Psoas muscle (tissue), 8 donors: ENCODE results near the gene PTPDC1. TPM values are rescaled to one million over a fixed set of nuclear protein-coding genes. Genes with fewer than 3 reads are reported as not detected.

Source experiments
- ATAC-seq, 4 donors: fragments of 200-7000 bp; cut with Tn5 transposase; one replicate each; pipeline ENCODE4 v1.9.1; 2020; ENCODE audit warnings: moderate library complexity in 3 of 4, mild to moderate bottlenecking in 2 of 4
- DNase-seq, 2 donors: peaks; one replicate each; pipeline ENCODE4 v3.0.0-alpha.2; 2020
- H3K27ac ChIP-seq: fragments of 200-600 bp; one replicate; pipeline ENCODE4 v1.8.0; 2022
- H3K27me3 ChIP-seq, 3 donors: fragments of 200-600 bp in 1 of 3; one replicate each; pipeline versions ENCODE4 v1.6.1 to v1.8.0; 2013 to 2022; ENCODE audit warnings: low read length in 2 of 3, mild to moderate bottlenecking in 2 of 3, moderate library complexity in 1 of 3; ENCODE audit not compliant: insufficient read depth in 3 of 3
- H3K36me3 ChIP-seq, 2 donors: fragments of 200-600 bp in 1 of 2; one replicate each; pipeline versions ENCODE4 v1.6.1 to v1.8.0; 2013 to 2022; ENCODE audit warnings: low read depth in 1 of 2, mild to moderate bottlenecking in 1 of 2, moderate library complexity in 1 of 2; ENCODE audit not compliant: insufficient read depth in 1 of 2
- H3K4me1 ChIP-seq: fragments of 200-600 bp; one replicate; pipeline ENCODE4 v1.8.0; 2022
- H3K4me3 ChIP-seq: fragments of 200-600 bp; one replicate; pipeline ENCODE4 v1.8.0; 2022; ENCODE audit warnings: mild to moderate bottlenecking
- H3K9me3 ChIP-seq: fragments of 200-600 bp; one replicate; pipeline ENCODE4 v1.8.0; 2022
- CTCF ChIP-seq: fragments of 200-600 bp; IDR thresholded peaks from one replicate; pipeline ENCODE4 v1.8.0; 2022; ENCODE audit warnings: antibody characterized with exemption
- WGBS, 3 donors: extraction: QIAGEN DNeasy Blood & Tissue Kit; methylation state at CpG; one replicate each; pipeline versions ENCODE4 v1.1.6 to v1.1.7; 2013; 5-methylcytosine and 5-hydroxymethylcytosine counted together
- intact Hi-C, 2 donors: fragments of 100-400 bp; cut with DNase I; formaldehyde crosslinking; loops; one replicate each; pipeline versions ENCODE4 v1.11.0 to v1.14.2; 2022
- polyA plus RNA-seq, 3 donors: library from polyadenylated mRNA; stranded (reverse); fragments of 200-250 nt; gene quantifications; one replicate each; pipeline ENCODE4 v1.2.3, GENCODE V29; 2013
- total RNA-seq, 4 donors: library from RNA; stranded (reverse); fragmentation: NEBNext Ultra II Directional in 2 of 4; extraction: Animal tissue kit (Norgen Biotek cat#: 25700) in 2 of 4; gene quantifications; one replicate each; pipeline versions ENCODE4 v1.2.1 to v1.2.4, GENCODE V29; 2021 to 2023
- donor health status: healthy with polysubstance abuse.
- donor health status: DM: no; HTN: no; CAD: no; lungs with moderate emphysema.
- donor health status: Bipolar disorder and iron deficiency.
- donor health status: healthy.
- donor health status: DM: yes; HTN: yes; CAD: no.
- donor health status: DM: no; HTN: no; CAD: no.
- donor health status: DM: no; HTN: no; CAD: no.
- donor health status: DM: yes; HTN: yes; CAD: no.

Gene PTPDC1
- total and polyA plus RNA-seq, 7 donors = 3.6 to 9.9 (median 7.0) TPM

GRCh38 chr9:94144394-94144793, 60.1 kb downstream of the PTPDC1 start:
- no peaks in the 10 kb centered on the region for H3K36me3 ChIP-seq
- DNase-seq = no peak
- TF ChIP-seq CTCF = no peak
- no peak overlapping the region for H3K27ac ChIP-seq
- no peaks in the 10 kb centered on the region for H3K9me3 ChIP-seq
- peaks cover 17% of the 10 kb centered on the region for H3K4me1 ChIP-seq
- no peak for ATAC-seq
- H3K27me3 ChIP-seq = no peaks in the 10 kb centered on the region
- H3K4me3 ChIP-seq = no peak overlapping the region
- intact Hi-C loops = no loop called here
- WGBS, 3 donors = 45 to 50% (median 48%) methylated on average over 2 of the region's 2 CpGs

- Histone ChIP-seq H3K4me1 (peaks cover 9% of the 10 kb centered on the region), H3K27me3 (no peaks in the 10 kb centered on the region), H3K4me3 (no peak overlapping the region), H3K27ac (no peak overlapping the region), H3K36me3 (no peaks in the 10 kb centered on the region), H3K9me3 (no peaks in the 10 kb centered on the region)
- intact Hi-C loops = no loop called here
- ATAC-seq (no peak), DNase-seq (no peak)
- no peak for TF ChIP-seq CTCF
- 71 to 82% (median 76%) methylated on average over 5 of the region's 5 CpGs for WGBS, 3 donors
Measured at GRCh38 chr9:94145640-94146039, 61.4 kb downstream of the PTPDC1 start.

GRCh38 chr9:94147776-94148175, 63.5 kb downstream of the PTPDC1 start:
- Histone ChIP-seq H3K27ac (no peak overlapping the region), H3K36me3 (no peaks in the 10 kb centered on the region), H3K4me1 (no peaks in the 10 kb centered on the region), H3K27me3 (no peaks in the 10 kb centered on the region), H3K9me3 (no peaks in the 10 kb centered on the region), H3K4me3 (no peak overlapping the region)
- 82 to 84% (median 84%) methylated on average over 13 of the region's 13 CpGs for WGBS, 3 donors
- no peak for TF ChIP-seq CTCF
- ATAC-seq = no peak
- DNase-seq = no peak
- intact Hi-C loops = no loop called here

GRCh38 chr9:94148419-94148818, 64.2 kb downstream of the PTPDC1 start:
- no peaks in the 10 kb centered on the region for H3K27me3 ChIP-seq
- intact Hi-C loops = no loop called here
- no peaks in the 10 kb centered on the region for H3K36me3 ChIP-seq
- no peak for TF ChIP-seq CTCF
- 67 to 82% (median 79%) methylated on average over 5 of the region's 5 CpGs for WGBS, 3 donors
- no peak for DNase-seq
- H3K4me1 ChIP-seq = no peaks in the 10 kb centered on the region
- no peaks in the 10 kb centered on the region for H3K9me3 ChIP-seq
- no peak for ATAC-seq
- H3K4me3 ChIP-seq = no peak overlapping the region
- no peak overlapping the region for H3K27ac ChIP-seq

- no peak for TF ChIP-seq CTCF
- WGBS, 3 donors = 77 to 88% (median 88%) methylated on average over 6 of the region's 6 CpGs
- ATAC-seq (no peak), DNase-seq (no peak)
- Histone ChIP-seq H3K36me3 (no peaks in the 10 kb centered on the region), H3K27ac (no peak overlapping the region), H3K27me3 (no peaks in the 10 kb centered on the region), H3K4me1 (no peaks in the 10 kb centered on the region), H3K4me3 (no peak overlapping the region), H3K9me3 (no peaks in the 10 kb centered on the region)
- intact Hi-C loops = no loop called here
Measured at GRCh38 chr9:94149696-94150095, 65.4 kb downstream of the PTPDC1 start.
